NCI-H2171 treated with DMSO at 0.1 percent for 48 hours (cell line): ENCODE measurements around the gene IGF2BP3.
"Not testable (repeated sequence)": the region's sequence is repeated elsewhere in the genome, so short reads cannot be mapped to it uniquely, and the experiment has no call there.

Source experiments
- DNase-seq: peaks from one replicate; lab custom pipeline; 2025; lab: John Stamatoyannopoulos, UW

The IGF2BP3 gene

GRCh38 chr7:23338863-23339262 lies 131.4 kb downstream of the IGF2BP3 start:
- no peak for DNase-seq

GRCh38 chr7:23338439-23338838 lies 131.9 kb downstream of the IGF2BP3 start:
- DNase-seq: no peak

- DNase-seq: no peak
Observed at GRCh38 chr7:23337374-23337773, 132.9 kb downstream of the IGF2BP3 start.

- no peak for DNase-seq
Observed at GRCh38 chr7:23336799-23337283, 133.4 kb downstream of the IGF2BP3 start.

GRCh38 chr7:23336086-23336485 lies 134.2 kb downstream of the IGF2BP3 start:
- DNase-seq: no peak

GRCh38 chr7:23335621-23336020 lies 134.7 kb downstream of the IGF2BP3 start:
- DNase-seq: no peak

- no peak for DNase-seq
Observed at GRCh38 chr7:23335136-23335535, 135.2 kb downstream of the IGF2BP3 start.

- DNase-seq: no peak
Observed at GRCh38 chr7:23334482-23335056, 135.7 kb downstream of the IGF2BP3 start.

- DNase-seq: no peak
Observed at GRCh38 chr7:23333671-23334246, 136.5 kb downstream of the IGF2BP3 start.

- DNase-seq: no peak
Observed at GRCh38 chr7:23332910-23333612, 137.2 kb downstream of the IGF2BP3 start.

GRCh38 chr7:23332193-23332592 lies 138.1 kb downstream of the IGF2BP3 start:
- DNase-seq: no peak

- DNase-seq: no peak
Observed at GRCh38 chr7:23331132-23331531, 139.2 kb downstream of the IGF2BP3 start.

- no peak for DNase-seq
Observed at GRCh38 chr7:23315366-23315765, 154.9 kb downstream of the IGF2BP3 start.

GRCh38 chr7:23312141-23312540 lies 158.2 kb downstream of the IGF2BP3 start:
- DNase-seq: not testable (repeated sequence)

GRCh38 chr7:23308754-23309153 lies 161.5 kb downstream of the IGF2BP3 start:
- DNase-seq: no peak

- no peak for DNase-seq
Observed at GRCh38 chr7:23306936-23307521, 163.3 kb downstream of the IGF2BP3 start.

GRCh38 chr7:23299770-23300300 lies 170.5 kb downstream of the IGF2BP3 start:
- no peak for DNase-seq

GRCh38 chr7:23298885-23299769 lies 171.2 kb downstream of the IGF2BP3 start, which contains the start of gene MALSU1:
Gene MALSU1, plus strand, starts transcription at chr7:23299339. Its CDS starts 14 bp downstream, at chr7:23299353.
- peak; percentile 97 for DNase-seq

GRCh38 chr7:23298141-23298881 lies 172.0 kb downstream of the IGF2BP3 start:
- no peak for DNase-seq

- no peak for DNase-seq
Observed at GRCh38 chr7:23295401-23295697, 174.9 kb downstream of the IGF2BP3 start.
